HG03045 (cell line): ENCODE results near the gene ADAM19.

ENCODE experiments used
- ATAC-seq: cut with Tn5 transposase; IDR thresholded peaks from one replicate; pipeline ENCODE4 v1.9.1; 2021; ENCODE audit warnings: mild to moderate bottlenecking, moderate library complexity; ENCODE audit not compliant: unreplicated experiment

Gene ADAM19, protein sequence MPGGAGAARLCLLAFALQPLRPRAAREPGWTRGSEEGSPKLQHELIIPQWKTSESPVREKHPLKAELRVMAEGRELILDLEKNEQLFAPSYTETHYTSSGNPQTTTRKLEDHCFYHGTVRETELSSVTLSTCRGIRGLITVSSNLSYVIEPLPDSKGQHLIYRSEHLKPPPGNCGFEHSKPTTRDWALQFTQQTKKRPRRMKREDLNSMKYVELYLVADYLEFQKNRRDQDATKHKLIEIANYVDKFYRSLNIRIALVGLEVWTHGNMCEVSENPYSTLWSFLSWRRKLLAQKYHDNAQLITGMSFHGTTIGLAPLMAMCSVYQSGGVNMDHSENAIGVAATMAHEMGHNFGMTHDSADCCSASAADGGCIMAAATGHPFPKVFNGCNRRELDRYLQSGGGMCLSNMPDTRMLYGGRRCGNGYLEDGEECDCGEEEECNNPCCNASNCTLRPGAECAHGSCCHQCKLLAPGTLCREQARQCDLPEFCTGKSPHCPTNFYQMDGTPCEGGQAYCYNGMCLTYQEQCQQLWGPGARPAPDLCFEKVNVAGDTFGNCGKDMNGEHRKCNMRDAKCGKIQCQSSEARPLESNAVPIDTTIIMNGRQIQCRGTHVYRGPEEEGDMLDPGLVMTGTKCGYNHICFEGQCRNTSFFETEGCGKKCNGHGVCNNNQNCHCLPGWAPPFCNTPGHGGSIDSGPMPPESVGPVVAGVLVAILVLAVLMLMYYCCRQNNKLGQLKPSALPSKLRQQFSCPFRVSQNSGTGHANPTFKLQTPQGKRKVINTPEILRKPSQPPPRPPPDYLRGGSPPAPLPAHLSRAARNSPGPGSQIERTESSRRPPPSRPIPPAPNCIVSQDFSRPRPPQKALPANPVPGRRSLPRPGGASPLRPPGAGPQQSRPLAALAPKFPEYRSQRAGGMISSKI

DNA sequence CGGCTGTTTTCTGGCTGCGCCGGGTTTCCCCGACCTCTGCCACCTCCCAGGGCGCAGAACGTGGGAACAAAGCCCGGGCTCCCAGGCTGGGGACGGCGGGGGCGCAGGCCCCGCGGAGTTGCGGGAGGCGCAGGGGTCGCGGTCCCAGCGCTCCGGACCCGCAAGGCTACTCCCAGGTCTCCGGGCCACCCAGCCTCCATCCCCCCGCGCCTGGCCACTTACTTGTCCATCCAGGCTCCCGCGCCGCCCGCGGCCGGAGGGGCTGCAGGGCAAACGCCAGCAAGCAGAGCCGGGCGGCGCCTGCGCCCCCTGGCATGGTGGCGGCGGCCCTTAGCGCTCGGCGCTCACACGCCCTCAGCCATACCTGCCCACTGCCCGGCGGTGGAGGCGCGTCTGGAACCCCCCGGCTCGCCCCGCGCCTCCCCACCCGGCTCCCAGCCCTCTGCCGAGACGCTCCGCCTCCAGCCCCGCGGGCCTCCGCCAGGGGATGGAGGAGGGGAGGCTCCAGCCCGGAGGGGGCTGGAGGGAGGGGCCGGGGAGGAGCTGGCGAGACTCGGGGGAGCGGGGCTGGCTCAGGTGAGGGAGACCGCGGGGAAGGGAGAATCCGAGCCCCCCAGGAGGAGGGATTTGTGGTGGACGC lies at the start of gene ADAM19:
TSS of gene ADAM19 (minus strand) at position 395 of the 640 bp plus-strand sequence. CDS start at position 316, 79 bp downstream.
- ATAC-seq, result peak; percentile 61

DNA sequence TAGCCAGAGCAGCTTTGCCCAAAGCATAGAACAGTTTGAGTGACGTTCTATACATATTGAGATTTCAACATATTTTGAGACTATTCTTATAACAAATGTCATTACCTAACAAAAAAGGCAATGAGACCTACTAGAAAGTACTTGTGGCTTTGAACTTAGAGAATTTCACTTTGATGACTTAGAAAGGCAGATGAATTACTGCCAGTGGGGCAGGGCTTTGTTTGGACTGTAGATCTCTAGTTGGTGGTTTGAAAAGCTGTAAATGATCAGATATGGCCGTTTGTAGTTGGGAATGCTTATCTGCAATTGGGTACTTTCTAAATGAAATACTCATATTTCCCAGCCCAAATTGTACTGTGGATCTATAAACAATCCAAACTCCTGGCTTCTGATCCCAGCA lies 48.6 kb upstream of the ADAM19 start:
- ATAC-seq, result no peak

DNA sequence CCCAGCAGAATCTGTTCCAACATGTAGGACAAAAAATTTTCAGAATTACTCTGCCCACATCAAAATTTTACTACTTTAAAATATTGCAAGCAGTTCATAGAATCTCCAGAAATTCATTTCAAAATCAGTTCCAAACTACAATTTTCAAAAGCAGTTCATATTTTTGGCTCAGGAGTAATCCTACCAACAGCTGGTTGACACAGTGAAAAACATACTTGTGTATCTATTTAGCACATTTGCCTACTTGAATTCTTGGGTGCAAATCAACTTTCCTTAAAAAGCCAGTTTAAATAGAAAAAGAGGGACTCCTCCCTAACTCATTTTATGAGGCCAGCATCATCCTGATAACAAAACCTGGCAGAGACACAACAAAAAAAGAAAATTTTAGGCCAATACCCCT lies 45.2 kb upstream of the ADAM19 start:
- ATAC-seq, result no peak

DNA sequence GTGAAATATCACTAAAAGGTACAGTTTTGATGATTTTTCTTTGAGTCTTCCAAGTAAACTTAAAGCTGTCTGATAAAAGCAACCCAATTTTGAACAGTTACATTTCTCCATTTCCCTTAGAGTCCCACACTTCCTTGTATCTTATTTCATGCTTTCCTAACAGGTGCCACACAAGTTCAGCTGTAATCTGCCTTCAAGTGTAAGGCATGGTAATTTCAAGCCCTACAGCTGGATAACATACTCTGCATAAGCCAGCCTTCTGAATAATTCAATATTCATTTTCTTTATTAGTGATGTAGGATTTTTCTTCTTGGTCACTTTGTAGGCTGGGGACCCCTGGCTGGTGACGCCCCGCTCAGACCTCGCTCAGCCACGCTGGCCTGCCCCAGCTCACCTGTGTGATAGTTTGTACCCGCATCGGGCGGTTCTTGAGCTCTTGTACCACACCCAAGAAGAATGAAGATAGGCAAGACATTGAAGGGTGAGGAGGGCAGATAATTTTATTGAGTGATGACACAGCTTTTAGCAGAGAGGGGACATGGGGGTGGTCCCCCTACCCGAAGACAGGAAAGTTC lies 42.7 kb upstream of the ADAM19 start:
- no peak for ATAC-seq

DNA sequence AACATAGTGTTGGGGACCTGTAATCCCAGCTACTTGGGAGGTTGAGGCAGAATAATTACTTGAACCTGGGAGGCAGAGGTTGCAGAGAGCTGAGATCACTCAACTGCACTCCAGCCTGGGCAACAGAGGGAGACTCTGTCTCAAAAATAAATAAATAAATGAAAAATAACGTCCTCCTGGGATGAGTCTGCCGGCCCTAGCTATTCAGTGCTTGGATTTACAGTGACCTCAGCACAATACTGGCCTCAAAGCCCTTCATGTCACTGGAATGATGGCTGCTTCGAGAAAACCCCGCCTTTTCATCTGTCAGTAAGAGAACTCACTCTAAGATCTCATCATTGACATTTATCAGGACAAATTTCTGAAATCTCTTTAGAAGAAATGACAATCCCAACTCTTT lies 41.2 kb upstream of the ADAM19 start:
- no peak for ATAC-seq

DNA sequence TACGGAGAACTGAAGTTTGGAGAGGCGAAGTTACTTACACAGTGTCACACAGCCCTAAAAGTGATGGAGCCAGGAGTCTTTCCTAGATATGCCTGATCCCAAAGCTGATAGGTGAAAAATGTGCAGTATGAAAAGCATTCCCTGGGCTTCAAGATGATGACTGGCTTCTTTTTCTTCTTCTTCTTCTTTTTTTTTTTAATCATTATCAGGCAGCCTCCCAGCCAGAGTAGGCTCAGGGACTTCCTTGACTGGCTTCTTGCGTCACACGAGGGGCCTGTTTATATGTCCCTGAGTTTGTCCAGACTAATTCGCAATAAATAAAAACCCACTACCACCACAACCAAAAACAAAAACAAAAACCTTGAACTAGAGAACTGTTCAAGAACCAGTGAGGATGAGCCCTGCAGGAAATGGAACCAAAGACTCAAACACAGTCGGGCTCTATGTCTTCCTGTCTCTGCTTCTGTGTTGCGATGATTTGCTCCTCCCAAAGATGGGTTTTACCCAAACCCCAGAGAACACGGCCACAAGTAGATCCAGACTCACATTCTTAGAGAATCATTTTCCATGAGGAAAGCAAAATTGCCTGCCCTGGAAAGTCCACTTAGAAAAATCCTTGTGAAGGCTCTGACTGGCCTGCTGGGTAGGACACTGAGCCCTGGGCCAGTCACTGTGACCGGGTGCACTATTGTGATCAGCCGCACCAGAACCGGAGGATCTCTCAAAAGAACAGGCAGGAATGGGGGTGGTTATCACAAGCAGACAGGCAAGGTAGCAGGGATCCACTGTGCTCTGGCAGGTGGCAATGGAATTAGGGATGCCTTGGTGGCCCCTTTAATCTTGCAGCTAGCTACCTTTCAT lies 38.0 kb upstream of the ADAM19 start:
- ATAC-seq, result no peak

DNA sequence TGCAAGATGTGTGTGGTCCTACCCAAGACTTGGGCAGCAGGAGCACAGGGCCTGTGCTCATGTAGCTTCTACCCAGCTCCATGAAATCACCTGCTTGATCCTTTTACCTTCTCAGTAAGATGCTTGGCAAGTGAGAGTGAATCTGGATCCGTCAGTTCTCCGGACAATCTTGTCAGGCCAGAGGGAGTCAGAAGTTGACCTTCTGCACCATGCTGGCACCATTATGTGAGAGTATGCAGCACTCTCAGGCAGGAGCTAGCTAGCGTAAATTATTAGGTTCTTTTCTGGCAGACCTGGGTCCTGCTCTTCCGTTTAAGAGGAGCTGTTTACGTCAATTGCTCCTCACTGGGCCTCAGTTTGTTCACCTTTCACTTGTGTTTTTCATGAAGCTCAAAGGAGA lies 37.0 kb upstream of the ADAM19 start:
- ATAC-seq, result no peak

DNA sequence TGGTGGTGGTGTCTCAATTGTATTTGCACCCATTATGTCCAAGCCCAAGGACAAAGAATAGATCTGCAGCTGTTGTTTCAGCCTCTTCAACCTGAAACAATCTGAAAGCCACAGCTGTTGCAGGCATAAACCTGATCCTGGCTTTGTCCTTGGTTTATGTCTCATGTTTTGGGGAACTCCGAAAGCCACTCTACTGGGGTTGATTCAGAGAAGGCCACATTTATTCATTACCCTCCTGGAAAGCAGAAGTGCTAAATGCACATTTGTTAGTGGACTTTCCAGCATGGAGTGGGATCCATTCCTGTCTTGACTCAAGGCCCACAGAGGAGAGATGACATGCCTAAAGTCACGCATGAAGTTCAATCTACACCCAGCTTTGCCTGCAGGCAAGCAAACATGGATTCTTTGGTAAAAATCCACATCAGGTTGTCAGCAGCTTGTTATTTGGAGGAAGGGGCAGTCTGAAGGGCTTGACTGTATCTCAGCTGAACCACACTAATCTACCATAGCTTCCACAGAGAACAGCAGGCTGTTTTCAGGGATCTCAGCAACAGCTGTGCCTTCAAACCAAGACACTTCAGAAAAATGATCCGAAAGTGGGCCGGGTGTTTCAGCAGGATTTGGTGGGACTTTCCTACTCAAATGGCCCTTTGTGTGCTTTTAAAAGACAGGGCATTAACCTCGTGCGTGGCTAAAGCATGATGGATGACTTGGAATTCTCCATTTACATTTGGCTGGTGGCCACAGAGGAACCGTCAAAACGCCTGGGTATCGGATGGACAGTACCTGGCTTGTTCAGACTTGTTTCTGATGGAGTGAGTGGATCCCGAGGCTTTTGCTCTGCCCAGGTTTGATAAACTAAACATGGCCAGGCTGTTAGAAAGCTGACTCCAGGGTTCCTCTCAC lies 36.2 kb upstream of the ADAM19 start:
- ATAC-seq, result peak; percentile 80

DNA sequence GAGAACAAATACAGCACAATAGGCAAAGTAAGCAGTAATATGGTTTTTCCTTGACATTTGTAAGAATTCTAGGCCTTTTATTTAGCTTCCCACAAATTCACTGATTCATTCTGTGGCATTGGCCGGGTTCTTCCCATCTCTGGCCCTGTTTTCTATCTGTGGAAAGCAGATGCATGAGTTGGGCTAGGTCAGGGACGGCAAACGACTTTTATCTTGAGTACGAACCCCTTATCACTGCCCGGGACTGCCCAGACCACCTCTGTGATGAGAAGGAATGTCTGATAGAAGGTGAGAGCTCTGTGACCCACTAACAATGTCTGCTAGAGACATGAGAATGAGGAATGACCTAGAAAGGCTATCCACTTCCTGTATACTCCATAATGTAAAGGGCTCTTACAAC lies 35.4 kb upstream of the ADAM19 start:
- ATAC-seq, result peak; percentile 3

DNA sequence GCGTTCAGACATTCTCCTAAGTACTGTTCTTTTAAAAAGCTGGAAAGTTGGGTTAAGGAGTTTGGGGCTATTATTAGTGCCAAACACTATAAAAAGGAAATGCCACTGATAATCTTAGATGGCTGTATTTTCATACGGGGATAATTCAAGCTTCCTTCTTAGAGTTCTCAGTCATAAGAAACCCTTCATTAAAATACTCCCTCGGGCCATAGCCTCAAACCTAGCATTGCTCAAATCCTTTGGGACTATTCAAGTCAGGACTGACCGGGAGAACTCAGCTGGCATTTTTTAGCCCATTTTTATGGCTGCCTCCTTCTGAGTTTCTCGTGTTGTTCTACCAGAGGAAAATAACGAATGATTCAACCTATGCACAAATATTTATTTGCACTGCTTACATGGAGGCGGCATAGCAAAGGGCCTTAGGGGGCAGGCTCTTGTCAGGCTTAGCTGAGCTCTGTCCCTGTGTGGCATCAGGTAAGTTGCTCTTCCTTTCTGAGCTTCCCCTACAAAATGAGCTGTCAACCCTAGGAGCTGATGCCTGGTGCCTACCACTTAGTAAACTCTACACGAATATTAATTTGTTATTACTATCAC lies 33.5 kb upstream of the ADAM19 start:
- no peak for ATAC-seq

DNA sequence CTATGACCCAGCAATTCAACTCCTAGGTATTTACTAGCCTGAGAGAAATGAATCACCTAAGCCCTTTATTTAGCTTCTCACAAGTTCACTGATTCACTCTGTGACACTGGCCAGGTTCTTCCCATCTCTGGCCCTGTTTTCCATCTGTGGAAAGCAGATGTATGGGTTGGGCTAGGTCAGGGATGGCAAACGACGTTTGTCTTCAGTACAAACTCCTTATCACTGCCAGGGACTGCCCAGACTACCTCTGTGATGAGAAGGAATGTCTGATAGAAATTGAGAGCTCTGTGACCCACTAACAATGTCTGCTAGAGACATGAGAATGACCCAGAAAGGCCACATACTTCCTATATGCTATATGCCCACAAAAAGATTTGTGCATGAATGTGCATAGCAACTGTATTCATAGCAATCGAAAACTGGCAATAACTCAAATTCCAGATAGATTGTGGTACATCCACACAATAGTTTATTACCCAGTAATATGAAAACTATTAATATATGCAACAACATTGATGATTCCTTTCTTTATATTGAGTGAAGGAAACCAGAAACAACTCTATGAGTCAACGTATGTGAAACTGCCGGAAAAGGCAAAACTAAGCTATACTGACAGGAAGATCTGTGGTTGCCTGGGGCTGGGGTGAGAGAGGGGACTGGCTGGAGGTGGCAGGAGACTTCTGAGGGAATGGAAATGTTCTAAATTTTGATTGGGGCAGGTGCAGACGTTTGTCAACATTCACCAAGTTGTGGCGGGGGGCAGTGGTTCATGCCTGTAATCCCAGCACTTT lies 32.0 kb upstream of the ADAM19 start:
- ATAC-seq, result no peak

DNA sequence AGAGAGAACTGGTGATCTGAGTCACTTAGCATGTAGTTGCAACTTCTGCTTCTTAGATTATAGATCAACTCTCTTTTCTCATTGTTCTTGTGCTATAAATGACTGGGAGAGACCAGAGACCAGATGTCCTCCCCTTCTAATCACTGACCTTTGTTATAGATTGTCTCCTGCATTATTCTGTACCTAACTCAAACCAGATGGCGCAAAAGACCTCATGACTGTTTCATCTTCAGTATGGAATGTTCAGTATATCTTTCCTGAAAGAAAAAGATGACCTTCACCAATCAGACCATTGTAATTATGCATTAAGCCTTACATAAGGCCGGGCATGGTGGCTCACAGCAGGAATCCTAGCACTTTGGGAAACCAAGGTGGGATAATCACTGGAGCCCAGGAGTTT lies 30.5 kb upstream of the ADAM19 start:
- no peak for ATAC-seq

DNA sequence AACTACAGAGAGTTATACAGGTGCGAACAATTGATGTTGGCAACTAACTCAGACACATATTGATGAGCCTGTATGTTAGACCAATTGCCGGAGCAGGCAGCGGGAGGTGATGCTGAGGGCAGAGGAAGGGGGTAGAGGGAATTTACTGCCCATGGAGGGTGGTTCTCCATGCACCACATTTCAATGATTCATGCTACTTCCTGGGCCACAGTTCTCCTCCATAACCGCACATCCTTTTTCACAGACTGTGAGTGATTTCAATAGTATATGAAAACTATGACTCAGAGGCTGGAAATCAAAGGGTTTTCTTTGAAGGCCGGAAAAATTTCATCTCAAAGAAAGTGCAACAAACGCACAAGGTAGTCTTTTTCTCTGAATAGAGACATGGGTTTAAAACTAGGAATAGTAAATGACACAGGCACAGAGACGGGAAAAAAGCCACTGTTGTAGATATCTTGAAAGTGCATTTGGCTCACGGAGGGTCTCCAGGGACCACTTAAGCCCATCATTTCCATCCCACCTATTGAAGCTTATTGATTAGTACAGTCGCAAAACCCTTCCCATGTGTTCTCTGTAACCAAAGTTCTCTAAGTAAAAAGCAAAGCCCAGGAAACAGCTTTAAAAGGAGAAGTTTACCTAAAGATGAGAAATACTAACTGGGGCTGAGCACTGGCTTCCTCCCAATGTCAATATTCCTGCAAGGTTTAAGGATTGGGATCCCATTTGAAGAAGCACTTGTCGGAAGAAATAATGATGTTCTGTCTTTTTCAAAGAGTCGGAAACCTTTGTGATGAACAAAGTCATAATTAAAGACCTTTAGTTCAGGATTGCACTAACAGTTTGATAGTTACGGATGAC lies 28.0 kb upstream of the ADAM19 start:
- ATAC-seq, result no peak

DNA sequence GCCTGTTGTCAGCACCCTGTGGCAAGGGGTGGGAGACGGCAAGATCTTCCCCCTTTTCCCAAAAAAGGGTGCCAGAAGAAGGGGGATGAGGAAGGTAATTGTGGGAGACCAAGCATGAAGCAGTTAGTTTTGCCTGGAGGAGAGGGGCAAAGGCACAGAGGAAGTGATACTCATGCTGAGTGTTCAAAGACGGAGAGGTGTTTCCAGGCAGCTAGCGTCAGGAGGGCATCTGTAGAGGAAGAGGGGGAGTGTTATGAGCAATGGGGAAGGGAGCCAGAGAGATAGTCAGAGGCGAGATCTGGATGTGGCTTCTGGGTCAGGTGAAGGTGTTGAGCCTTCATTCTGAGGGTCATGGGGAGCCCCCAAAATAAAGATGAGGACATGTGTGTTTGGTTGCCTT lies 26.9 kb upstream of the ADAM19 start:
- ATAC-seq, result peak; percentile 50

DNA sequence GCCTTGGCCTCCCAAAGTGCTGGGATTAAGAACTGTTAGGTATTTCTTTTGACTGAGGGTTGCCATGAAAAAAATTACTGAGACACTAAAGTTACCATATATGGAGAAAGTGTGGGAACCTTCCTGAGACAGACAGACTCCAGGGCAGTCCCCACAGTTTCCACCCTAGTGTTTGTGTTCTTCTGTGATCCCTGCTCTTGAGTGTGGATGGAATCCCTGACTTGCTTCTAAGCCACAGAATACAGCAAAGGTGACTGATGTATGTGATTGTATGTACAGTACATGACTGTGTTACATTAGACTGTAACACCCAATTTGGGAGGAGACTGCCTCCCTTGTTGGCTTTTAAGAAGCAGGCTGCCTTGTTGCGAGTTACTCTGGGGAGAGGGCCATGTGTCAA lies 24.7 kb upstream of the ADAM19 start:
- ATAC-seq, result no peak

DNA sequence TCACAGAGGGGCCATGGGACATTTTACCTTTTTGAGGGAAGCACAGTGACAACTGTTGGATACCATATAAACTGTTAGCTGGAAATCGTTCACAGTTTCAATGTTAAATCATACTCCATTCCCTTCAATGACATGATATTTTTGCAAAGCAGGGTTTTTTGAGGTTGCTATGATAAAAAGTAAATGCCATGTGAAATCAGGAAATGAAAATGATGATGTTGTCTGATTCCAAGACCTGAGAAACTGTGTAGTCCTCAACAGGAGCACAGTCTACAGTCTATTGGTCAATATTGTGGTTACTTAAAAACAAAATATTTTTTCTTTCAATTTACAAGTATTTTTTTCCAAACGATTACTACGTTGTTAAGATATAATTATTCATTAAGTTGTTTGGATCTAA lies 24.0 kb upstream of the ADAM19 start:
- ATAC-seq, result no peak

DNA sequence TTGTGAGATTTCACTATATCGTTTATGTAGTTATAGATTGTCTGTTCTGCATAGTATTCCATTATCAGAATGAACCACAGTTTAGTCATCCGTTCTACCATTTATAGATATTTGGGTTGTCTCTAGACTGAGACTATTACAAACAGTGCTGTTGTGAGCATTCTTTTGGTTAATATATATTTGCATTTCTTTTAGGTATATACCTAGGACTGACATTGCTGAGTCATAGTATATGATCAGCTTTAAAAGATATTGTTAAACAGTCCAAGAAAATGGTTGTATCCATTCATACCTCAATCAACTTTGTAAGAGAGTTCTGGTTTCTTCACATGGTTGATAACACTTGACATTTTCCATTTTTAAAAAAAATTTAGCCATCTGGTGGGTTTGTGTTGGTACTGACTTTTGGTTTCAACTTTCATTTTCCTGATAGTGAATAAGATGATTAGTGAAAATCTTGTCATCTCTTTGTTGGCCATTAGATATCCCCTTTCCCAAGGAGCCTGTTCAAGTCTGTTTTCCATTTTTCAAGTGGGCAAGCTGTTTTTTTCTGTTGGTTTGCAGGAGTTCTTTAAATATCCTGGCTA lies 22.9 kb upstream of the ADAM19 start:
- ATAC-seq, result no peak
